Stimulated activated CD4-positive, alpha-beta T cell treated with anti-CD3 and anti-CD28 coated beads, Interleukin-4, amount 100 ng/mL, for 24 hours (primary cell): ENCODE measurements around the gene SLC8A3.

Experiments used
- DNase-seq: peaks from one replicate; pipeline ENCODE4 v3.0.0-alpha.2; 2020

SLC8A3 gene

GRCh38 chr14:70019695-70020094 lies 169.1 kb downstream of the SLC8A3 start:
- no peak for DNase-seq

DNA sequence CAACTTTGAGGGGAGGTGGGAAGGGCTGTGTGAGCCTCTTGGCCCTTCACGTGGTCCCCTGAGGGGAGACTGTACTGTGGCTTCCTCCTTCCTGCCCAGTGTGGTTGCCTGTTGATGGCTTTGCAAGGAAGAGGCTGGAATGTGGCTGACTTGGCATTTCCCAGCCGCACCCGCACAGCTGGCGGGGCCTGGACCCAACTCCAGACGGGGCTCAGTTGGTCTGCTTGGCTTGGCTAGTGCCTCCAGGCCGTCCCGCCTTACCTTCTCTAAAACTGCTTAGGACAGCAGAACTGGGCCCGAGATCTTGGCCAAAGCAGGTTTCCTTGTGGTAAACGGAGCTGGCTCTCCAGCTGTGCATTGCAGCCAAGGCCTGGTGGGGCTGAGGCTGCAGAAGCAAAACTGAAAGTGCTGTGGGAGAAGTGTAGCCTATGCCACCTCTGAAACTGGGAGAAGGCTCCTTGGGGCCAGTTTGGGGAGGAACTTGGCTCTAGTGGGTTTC lies 170.0 kb downstream of the SLC8A3 start:
- no peak for DNase-seq

DNA sequence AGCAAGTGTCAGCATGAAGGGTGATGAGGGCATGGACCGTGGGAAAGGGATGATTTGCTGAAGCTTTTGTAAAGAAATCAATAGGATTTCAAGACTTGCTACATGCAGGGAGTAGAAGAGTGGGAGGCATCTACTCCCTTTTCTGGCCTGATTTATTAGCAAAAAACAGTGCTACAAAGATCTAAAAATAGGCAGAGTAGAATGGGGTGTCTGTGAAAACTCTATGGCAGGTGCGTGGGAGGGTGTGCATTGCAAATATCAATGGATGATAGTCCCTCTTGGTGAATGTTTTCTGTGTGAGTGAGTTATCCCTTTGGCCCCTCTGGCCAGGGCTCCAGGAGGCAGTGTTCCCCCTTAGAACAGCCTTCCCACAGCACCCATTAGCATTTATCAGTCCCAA lies 170.5 kb downstream of the SLC8A3 start:
- no peak for DNase-seq

DNA sequence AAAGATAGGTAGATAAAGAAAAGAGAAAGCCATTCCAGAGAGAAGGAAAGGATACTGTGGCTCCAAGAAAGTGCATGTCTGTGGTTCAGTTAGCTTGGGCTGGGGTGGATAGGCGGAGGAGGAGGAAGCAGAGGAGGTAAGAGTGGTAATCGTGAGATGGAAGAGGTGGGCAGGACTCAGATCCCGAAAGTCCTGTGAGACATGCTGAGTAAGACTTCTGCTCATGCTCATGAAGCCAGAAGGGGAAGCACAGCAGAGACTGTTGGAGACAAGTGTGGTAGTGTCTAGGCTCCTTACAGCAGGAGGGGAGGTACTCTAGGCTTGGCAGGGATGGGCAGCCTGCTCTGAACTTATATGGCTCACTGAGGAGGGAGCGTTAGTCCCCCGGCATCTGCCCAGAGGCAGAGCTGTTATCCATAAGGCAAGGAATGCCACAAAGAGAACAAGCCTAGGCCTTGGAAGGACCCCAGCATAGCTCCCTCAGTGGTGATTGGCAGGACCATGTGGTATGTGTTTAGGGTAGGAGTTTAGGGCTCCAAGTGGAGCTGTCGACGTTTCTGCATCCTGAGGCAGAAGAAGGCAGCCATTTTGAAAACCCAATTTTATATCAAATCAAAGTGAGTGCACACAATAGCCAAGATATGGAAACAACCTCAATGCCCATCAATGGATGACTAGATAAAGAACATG lies 174.2 kb downstream of the SLC8A3 start:
- no peak for DNase-seq

DNA sequence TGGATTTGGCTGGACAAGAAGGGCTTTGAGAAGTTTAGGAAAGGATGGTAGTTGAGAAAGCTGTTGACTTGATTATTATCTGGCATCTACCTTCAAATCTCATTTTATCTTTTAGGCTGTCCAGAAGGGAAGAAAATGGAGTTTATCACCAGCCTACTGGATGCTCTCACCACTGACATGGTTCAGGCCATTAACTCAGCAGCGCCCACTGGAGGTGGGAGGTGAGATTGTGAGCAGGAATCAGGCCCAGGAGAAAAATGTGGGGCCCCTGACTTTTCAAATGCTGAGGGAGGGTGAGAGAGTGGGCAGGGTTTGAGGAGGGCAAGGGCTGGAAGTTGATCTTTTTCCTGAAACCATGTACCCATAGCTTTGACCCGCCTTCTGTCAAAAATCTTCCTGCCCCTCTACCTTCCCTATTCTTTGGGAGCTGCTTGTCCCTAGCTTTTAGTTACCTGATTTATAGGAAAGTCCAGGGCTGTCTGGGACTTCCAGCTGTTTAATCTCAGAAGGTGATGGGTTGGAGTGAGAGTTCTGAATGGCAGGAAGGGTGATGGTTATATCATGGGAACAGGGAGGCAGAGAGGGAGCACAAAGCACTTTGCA lies 175.4 kb downstream of the SLC8A3 start:
- DNase-seq = peak; percentile 20

- DNase-seq = no peak
Measured at GRCh38 chr14:70011708-70012107, 177.0 kb downstream of the SLC8A3 start.

- no peak for DNase-seq
Measured at GRCh38 chr14:70011098-70011497, 177.7 kb downstream of the SLC8A3 start.

DNA sequence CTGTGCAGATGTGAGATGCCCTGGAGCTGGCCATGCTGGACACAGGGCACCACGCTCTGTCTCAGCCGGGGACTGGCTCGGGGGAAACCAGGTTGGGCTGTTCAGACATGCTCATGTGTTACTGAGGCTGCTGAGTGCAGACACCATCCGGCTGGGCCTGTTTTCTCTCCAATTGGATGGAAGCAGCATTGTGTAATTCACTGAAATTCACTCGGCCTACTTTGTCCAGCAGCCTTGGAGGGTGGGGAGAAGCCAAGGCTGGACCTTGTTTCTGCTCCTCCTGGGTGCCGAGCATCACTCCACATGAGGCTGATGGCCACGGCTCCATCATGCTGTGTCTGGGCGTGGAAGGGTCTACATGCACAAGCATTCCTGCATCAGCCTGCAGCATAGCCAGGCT lies 178.8 kb downstream of the SLC8A3 start:
- DNase-seq = no peak

GRCh38 chr14:70008284-70009262 lies 180.2 kb downstream of the SLC8A3 start:
- no peak for DNase-seq

DNA sequence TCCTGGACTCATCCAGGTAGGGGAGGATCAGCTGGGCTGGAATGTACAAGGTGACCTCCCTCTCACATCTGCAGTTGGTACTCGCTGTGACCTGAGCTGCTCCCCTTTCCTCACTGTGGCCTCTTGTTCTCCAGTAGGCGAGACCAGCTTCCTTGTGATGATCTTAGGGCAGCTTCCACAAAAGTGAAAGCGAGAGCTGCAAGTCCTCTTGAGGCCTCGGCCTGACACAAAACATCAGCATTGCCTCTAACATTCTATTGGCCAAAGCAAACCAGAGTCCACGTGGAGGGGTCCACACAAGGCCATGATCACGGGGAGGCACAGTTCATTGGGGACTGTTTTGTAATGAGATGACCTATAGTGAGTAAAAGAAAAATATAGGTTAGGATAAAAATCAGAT lies 182.1 kb downstream of the SLC8A3 start:
- DNase-seq = no peak

- DNase-seq = no peak
Measured at GRCh38 chr14:70005281-70005805, 183.4 kb downstream of the SLC8A3 start.

DNA sequence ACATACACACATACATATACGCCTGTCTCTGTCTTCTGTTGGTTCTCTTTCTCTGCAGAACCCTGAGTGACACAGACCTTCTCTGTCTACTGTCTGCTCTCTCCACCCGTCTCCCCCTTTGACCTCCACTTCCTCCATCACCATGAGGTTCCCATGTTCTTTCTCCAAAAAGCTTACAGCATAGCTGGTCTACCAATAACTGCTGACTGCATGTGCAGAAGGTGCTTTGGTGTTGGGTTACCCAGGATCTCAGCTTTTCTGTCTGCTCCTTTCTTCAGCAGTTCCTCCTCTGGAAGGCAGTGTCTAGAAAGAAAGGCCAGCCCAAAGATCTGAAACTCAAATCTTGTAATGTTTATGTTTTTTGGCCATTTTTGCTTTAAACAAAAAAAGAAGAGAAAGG lies 184.0 kb downstream of the SLC8A3 start:
- no peak for DNase-seq

GRCh38 chr14:70002589-70003346 lies 186.0 kb downstream of the SLC8A3 start:
- DNase-seq = no peak

- DNase-seq = no peak
Measured at GRCh38 chr14:70000601-70001000, 188.2 kb downstream of the SLC8A3 start.

GRCh38 chr14:69999261-69999674 lies 189.5 kb downstream of the SLC8A3 start:
- no peak for DNase-seq

- DNase-seq = no peak
Measured at GRCh38 chr14:69997849-69998248, 190.9 kb downstream of the SLC8A3 start.

DNA sequence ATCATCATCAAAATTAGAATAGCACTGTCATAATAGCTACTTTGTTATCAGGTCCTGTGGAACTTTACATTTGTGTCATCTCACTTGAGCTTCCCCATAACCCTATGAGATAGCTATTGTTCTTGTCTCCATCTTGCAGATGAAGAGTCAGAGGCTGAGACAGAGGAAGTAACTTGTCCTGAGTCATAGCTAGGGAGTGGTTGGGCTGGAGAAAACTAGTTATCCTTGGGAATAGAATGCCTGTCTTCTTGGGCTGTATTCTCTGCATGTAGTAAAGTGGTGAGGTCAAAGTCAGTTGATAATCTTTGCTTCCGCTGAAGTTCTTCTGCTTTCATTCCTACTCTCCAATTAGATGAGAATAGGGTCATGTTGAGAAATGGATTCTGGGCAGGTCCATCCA lies 192.5 kb downstream of the SLC8A3 start:
- DNase-seq = no peak
